ENCODE measurements around the gene AP2M1.

The AP2M1 gene

GRCh38 chr3:184229394-184230080 is 54.9 kb downstream of the AP2M1 start, which contains the start of gene VWA5B2:
VWA5B2 (plus strand) TSS chr3:184229585; CDS start chr3:184230529, 944 bp downstream.
- no peak for DNase-seq

DNA sequence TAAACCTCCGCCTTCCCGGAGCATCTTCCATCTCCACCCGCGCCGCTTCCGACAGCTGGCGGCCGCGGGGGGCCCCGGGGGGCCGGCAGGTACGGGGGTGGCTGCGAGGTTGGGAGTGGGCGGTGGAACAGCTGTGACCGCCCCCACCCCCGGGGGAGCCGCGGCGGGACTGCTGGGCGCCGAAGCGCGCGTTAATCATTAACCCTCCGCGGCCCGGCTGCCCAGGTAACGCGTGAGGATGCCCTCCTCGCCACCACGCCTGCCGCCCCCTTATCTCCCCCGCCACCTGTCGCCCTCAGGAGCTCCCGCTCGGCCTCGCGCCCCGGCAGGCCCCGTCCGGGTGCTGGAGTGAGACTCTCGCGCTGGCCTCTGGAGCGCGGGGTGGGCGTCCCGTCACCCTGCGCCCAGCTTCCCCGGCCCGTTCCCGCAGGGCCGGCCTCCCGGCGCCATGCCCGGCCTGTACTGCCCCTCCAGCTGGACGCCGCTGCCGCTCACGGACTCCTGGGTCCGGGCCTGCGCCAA is 55.5 kb downstream of the AP2M1 start:
- no peak for DNase-seq

DNA sequence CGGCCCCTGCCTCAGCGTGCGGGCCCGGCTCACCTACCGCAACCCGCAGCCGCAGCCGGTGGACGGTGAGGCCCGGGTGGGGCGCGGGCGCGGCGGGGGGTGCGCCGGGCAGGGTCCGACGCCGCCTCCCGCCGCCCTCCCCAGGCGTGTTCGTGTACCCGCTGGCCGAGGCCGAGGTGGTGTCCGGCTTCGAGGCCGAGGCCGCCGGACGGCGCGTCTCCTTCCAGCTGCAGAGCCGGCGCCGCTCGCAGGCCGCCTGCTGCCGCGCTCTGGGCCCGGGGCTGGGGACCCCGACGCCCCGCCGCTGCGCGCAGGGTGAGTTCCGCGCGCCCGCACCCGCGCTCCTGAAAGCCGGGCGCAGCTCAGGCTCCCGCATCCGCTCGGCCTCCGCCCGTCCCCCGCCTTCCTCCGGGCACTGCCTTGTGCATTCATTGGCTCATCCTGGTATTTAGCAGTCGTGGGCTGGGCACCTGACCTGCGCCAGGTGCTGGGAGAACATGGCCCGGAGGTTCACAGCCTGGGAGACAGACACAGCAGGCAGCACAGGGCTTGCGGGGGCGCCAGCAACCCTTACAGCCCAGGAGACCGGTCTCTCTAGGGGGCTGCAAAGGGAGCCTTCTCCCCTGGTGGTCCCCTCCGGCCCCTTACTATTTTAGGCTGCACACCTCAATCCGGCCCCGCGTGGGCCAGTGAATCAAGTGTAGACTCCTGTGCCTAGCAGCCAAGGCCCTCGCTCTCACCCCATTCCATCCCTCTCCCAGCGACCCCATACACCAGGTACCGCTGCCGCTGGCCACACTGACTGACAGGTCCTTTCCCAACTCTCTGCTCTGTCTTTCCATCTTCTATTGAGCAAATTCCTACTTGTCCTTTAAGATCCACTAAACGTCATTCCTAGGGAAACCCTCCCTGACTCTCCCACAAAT is 56.2 kb downstream of the AP2M1 start:
- DNase-seq, result no peak

DNA sequence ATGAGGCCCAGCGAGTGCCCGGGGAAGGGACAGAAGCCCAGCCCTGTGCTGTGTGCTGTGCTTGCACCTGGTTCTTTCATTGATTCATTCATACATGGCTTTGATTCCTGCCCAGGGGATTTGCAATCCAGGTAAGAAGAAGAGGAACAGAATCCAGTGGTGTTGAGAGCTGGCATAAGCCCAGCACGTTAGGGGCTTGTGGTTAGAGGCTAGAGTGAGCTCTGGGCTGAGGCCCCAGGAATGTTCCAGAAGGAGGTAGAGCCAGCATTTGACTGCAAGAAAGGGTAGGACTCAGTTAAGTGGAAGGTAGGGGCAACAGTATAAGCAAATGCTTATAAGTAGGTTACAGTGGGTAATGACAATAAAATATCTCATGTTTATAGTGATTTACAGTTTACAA is 57.0 kb downstream of the AP2M1 start:
- DNase-seq, result no peak

DNA sequence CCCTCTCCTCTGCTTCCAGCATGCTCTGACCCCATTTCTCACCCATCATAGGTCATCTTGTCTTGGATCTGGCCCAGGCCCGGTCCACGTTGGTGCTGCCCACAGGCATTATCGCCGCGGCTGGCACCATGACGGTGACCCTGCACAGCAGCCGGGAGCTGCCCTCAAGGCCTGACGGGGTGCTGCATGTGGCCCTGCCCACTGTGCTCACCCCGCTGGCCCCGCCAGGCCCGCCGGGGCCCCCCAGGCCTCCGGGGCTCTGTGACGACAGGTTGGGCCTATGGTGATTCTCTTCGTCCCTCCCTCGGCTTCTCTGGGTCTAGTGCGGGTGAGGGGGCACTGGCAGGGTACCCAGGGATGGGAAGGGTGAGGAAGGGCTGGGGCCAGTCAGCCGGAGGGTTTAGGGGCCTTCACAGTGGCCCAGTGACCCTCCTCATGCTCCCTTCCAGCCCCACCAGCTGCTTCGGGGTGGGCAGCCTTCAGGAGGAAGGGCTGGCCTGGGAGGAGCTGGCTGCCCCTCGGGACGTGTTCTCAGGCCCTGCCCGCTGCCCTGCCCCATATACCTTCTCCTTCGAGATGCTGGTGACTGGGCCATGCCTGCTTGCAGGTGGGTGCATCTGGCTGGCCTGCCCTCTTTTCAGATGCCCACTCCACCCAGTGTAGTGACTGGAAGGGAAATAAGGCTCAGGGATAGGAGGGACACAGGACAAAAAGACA is 58.6 kb downstream of the AP2M1 start:
- no peak for DNase-seq

Measured in MV-4-11 (cell line).